Stimulated activated CD8-positive, alpha-beta memory T cell treated with anti-CD3 and anti-CD28 coated beads, Interleukin-7, amount 100 ng/mL, for 24 hours (primary cell): ENCODE results near the gene ETS1.

ENCODE experiments used
- DNase-seq: peaks from one replicate; pipeline ENCODE4 v3.0.0-alpha.2; 2020; ENCODE audit warnings: low read depth

ETS1 gene

GRCh38 chr11:128517451-128518230 is 69.7 kb downstream of the ETS1 start:
- DNase-seq = no peak

GRCh38 chr11:128516886-128517285 is 70.5 kb downstream of the ETS1 start:
- DNase-seq = no peak

DNA sequence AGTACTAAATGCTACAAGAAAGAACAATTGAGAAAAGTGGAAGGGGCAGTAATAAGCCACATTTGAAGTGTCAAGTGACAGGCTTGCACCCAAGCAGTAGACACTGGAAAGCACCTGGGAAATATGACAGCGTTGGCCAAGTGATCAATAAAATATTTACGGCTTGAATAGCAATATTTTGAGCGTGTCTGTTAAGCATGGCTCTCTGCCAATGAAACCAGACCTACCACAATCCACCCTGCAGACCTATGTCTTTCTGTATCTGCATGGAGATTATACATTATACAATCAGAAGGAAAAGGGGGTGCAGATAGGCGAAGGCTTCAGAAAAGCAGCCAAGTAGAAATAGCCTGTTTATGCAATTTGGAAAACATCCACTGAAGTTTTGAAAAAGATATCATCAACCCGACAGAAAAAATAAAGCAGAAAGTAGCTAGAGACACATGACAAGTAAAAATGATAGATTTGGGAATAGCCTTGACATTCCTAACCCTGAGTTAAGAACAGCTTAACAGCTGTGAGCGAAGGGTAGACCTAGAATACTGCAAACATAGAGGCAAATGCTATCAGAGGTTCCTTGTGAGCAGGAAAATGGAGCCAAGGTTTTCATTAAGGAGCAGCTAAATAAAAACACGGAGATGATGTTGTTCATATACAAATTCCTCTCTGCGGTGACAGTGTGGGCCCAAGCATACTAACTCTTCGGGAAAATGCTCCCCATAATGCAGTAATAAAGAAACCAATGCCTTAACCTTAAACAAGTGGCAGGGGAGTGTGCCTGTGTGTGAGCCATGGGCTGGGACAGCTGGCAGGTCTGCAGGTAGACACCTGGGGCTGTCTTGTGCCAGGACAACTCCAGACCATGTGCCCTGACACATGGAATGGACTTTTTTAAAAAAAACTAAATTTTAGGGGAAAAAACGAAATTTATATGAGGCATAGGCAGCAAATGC is 71.3 kb downstream of the ETS1 start:
- no peak for DNase-seq

DNA sequence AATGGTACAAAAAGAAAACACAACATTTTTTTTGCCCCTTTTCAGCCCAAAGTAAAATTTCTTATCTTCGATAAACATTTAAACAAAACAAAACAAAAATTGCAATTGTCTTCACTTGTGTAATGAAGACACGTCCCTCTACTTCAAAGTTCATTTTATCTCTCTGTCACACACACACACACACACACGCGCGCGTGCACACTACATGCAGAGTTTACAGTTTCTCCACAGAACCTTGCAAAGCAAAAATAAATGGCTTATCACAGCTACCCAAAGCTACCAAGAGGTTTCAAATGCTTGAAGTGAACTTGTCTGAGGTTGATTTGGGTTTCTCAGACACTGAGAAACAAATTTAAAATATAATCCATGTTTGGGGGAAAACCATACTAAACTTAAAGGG is 72.3 kb downstream of the ETS1 start:
- DNase-seq = no peak

DNA sequence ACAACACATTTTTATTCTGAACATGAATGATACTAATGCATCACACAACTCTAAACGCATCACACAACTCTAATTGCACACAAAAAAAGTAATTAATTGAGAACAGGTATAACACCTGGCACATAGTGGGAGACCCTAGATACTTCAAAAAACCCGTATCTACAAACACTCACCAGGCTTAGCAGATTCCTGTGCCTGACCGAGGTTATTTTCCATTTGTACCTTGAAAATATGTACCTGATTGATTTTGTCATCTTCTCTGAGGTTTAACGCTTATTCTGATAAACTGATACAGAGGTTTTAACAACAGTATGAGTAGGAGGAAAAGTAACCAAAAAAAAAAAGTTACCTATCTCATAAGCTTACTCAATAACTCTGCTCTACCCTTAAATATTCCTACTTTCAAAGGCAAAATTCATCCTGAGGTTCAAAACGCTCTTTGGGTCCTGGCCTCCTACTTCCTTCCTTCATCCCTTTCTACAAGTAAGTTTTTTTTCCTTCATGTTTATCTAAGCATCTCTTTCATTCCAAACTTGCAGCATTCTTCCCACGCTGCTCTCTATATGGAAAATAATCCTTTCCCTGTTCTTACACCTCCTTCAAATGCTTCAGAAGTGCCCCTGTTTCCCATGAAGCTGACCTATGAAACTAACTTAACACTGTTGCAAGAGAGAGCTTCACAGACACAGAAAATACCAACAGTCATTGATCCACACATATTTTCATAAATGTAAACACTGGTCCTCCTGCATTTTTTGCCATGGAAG is 73.3 kb downstream of the ETS1 start:
- DNase-seq = no peak

DNA sequence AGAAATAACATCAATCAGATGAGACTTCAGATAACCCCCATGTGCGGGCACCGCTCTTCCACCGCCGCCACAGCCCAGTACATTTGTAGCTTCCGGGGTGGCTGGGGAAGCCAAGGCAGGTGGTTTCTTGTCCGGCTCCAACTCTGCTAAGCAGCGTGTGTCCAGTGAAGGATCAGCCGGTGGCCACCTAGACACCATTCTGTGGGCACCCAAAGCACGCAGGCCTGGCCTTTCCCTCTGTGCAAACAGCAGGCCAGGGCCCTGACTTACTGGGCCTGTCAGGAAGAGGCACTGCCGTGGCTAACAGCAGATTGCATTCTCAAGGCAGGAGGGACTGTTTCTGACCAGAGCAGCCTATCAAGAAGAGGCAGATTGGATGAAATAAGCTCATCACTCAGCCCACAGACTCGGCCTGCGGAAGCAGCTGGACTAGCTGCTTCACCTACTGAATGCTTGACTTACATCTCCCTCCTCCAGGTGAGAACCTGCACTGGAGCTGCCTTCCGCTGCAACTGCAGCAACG is 74.8 kb downstream of the ETS1 start:
- DNase-seq = no peak

DNA sequence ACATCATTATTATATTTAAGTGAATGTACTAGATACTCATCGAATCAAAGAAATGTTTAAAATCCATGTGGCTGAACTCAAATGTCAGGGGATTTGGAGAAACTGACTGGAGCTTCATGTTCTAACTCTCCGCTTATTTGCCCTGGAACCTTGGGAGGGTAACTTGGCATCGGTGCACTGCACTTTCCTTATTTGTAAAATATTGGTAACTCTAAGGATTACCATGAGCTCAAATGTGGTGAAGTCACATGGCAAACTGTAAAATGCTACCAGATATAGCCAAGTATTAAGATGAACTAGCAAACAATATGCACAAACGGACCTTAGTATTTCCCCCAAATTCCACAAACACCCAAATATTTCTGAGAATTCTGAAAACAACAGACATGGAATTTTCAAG is 75.6 kb downstream of the ETS1 start:
- DNase-seq = no peak

GRCh38 chr11:128509621-128510389 is 77.6 kb downstream of the ETS1 start:
- no peak for DNase-seq

- DNase-seq = no peak
Measured at GRCh38 chr11:128508770-128509510, 78.4 kb downstream of the ETS1 start.

DNA sequence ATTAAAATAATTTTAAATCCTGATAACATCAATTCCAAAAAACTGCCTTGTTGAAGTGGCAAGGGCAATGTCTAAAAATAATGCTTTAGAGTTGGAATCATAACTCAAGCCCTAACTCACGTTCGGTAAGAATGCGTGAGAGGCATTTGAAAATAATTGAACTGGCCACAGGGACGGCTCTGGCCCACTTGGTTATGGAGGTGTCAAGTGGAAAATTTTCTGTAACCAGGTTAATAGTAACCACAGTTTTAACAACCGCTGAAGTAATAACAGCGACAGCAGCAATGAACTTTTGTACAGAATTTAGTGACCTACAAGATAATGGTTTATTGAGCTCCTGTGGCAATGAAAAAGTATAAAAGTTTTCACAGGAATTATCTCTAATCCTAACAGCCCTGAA is 79.4 kb downstream of the ETS1 start:
- DNase-seq = no peak

- DNase-seq = no peak
Measured at GRCh38 chr11:128506999-128507611, 80.3 kb downstream of the ETS1 start.

GRCh38 chr11:128506356-128506755 is 81.0 kb downstream of the ETS1 start:
- DNase-seq = no peak

DNA sequence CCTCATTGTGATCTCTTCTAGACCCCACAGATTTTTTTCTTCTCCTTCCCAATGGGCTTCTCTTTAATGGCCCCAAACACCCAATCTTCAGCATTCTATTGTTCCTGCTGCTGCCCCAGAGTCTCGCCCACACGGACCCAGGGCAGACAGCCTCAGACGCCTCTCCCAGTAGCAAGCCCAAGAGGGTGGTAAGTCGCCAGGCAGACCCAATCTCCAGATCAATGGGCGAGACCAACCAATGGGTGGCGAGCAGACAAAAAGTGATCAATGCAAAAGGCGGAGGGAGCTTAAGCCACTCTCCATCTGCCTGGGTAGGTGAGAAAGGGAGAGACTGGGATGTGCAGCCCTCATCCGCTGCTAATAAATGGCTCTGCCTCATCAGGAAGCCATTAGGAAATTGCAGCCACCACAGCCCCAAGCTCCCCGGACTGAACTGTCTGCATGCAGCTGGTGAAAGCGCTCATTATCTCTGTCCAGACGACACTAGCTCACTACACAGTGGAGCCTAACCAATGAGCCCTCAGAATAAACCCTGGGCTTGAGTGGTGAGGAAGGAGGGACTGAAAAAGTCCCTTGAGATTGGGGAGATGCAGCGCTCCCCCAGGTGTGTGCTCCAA is 81.8 kb downstream of the ETS1 start:
- no peak for DNase-seq

GRCh38 chr11:128504486-128504885 is 82.9 kb downstream of the ETS1 start:
- no peak for DNase-seq

DNA sequence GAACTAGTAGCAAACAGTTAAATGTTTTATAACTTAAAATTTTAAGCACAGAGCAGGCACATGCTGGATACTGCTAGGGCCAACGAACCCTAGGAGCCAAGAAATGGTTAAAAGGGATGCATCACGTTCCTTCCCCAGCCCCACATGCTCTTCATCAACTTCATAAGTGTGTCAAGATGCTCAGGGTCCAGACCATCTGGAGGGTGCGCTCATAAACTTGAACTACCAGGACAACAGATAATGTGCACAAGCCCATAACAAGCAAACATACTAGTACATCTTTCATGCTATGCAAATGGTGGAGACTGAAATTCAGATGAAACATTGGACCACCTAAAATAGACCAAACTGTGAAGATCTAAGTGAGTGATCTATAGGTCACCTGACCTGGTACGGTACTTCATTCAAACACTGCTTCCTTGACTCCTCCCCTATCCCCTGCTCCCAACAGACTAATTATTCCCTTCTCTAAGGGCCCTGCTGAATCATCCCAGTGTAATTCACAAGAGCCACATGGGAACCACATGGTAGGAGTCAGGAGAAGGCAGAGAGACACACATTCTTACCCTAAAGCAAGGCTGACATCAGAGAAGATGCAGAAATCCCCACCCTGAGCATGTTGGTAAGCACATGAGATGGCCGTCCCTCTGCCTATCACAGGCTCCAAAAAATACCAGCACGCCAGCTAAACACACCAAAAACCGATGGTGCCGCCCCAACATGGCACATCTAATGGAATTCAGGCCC is 83.9 kb downstream of the ETS1 start:
- DNase-seq = no peak

GRCh38 chr11:128502726-128503125 is 84.6 kb downstream of the ETS1 start:
- DNase-seq = no peak

DNA sequence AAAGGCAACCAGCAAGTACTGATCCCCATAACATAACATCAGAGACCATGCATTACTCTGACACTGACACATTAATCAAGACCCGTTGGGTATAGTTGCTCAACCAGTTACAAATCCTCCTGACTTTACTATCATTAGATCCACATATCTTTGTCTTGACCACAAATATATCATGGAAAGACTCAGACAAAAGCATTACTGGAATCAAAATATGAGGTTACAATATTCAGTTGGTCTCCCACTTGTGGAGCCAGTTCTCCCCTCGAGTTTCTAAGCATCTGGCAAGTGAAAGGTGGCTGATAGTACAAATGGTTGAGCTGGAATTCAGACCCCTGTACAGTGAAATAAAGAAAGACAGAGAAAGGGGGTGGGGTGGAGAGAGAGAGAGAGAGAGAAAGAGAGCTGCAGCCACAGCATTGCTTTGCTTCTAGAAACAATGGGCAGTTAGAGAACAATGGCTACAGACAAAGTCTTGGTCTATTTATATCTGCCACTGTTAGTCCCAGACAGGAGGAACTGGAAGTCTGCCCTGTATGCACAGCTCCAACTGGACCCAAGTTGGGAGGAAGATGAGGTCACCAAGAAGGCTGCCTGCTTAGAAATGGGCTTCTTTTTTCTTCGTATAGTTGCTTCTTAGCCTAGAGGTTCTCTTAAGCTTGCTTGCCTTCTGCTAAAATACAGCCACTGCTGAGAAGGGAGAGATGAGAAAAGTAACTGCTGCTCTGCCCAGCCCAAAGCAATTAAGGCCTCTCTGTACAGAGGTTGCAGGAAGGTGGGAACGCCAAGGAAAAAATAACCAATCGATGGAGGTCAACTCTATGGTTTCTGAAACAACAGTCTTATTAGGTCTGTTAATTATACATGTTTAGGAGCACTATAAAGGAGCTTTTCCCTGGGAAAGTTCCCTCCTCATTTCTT is 85.5 kb downstream of the ETS1 start:
- no peak for DNase-seq

DNA sequence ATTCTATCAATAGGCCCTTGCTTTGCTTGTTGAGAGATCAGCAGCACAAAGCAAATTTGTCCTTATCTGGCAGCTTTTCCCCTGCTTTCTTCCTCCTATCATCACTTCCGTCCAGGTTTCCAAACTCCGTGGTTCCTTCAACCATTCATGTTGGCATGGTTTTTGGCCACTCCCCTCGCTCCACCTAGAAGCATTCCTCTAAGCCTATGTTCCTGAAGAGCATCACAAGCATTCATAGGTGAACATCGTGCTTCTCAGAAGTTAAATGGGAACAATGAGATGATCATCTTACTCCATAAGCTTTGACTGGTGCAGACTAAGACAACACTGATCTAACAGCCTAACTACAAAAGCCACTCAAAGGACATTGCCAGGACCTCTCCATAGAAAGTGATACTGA is 86.3 kb downstream of the ETS1 start:
- DNase-seq = no peak
